SK-N-SH treated with all-trans-retinoic acid at 6 μM for 48 hours (cell line): Measurements from ENCODE around the gene SSBP2.
A peak's percentile ranks its signal among the peaks of the same experiment; 100 is the strongest.

Experiments
- ATAC-seq: fragments of 200-7000 bp; cut with Tn5 transposase; 3 replicates; pipeline ENCODE4 v1.9.1; 2020; ENCODE audit warnings: mild to moderate bottlenecking, moderate library complexity
- ARNTL ChIP-seq: fragments of 450-650 bp; formaldehyde crosslinking; IDR thresholded peaks from 2 replicates; pipeline ENCODE4 v1.5.0; 2020; ENCODE audit warnings: low read depth, mild to moderate bottlenecking, moderate library complexity, borderline replicate concordance
- BACH2 ChIP-seq: fragments of 250-450 bp; sonication (Bioruptor Pico); IDR thresholded peaks from 2 replicates; pipeline ENCODE4 v1.9.0; 2021; ENCODE audit warnings: mild to moderate bottlenecking, borderline replicate concordance
- CREB5 ChIP-seq: fragments of 250-450 bp; sonication (Bioruptor Pico); IDR thresholded peaks from 2 replicates; pipeline ENCODE4 v1.5.1; 2020; ENCODE audit warnings: low read depth, mild to moderate bottlenecking, moderate library complexity
- CSRNP3 ChIP-seq: fragments of 250-450 bp; sonication (Bioruptor Pico); IDR thresholded peaks from 2 replicates; pipeline ENCODE4 v1.5.1; 2021; ENCODE audit warnings: mild to moderate bottlenecking, moderate library complexity
- ESRRG ChIP-seq: fragments of 250-450 bp; sonication (Bioruptor Pico); IDR thresholded peaks from 2 replicates; pipeline ENCODE4 v1.6.1; 2021; ENCODE audit warnings: mild to moderate bottlenecking
- GLIS3 ChIP-seq: fragments of 250-450 bp; sonication (Bioruptor Pico); IDR thresholded peaks from 2 replicates; pipeline ENCODE4 v1.5.0; 2020; ENCODE audit warnings: mild to moderate bottlenecking, moderate library complexity
- ISL1 ChIP-seq: fragments of 250-450 bp; sonication (Bioruptor Pico); IDR thresholded peaks from 2 replicates; pipeline ENCODE4 v2.1.2; 2022; ENCODE audit warnings: mild to moderate bottlenecking, moderate library complexity
- OSR1 ChIP-seq: fragments of 250-450 bp; sonication (Bioruptor Pico); IDR thresholded peaks from 2 replicates; pipeline ENCODE4 v1.8.0; 2022; ENCODE audit warnings: moderate library complexity, mild to moderate bottlenecking, inconsistent platforms
- PATZ1 ChIP-seq: fragments of 250-450 bp; sonication (Bioruptor Pico); IDR thresholded peaks from 2 replicates; pipeline ENCODE4 v1.8.0; 2020; ENCODE audit warnings: mild to moderate bottlenecking, moderate library complexity, borderline replicate concordance
- POU6F1 ChIP-seq: fragments of 250-450 bp; sonication (Bioruptor Pico); IDR thresholded peaks from 2 replicates; pipeline ENCODE4 v1.8.0; 2021; ENCODE audit warnings: low read depth, mild to moderate bottlenecking, moderate library complexity, borderline replicate concordance
- PPARA ChIP-seq: fragments of 250-450 bp; sonication (Bioruptor Pico); IDR thresholded peaks from 2 replicates; pipeline ENCODE4 v1.5.0; 2020; ENCODE audit warnings: mild to moderate bottlenecking, borderline replicate concordance
- RARB ChIP-seq: fragments of 250-450 bp; sonication (Bioruptor Pico); IDR thresholded peaks from 2 replicates; pipeline ENCODE4 v1.8.0; 2021; ENCODE audit warnings: mild to moderate bottlenecking, moderate library complexity
- SNAI2 ChIP-seq: fragments of 250-450 bp; sonication (Bioruptor Pico); IDR thresholded peaks from 2 replicates; pipeline ENCODE4 v1.5.0; 2020; ENCODE audit warnings: mild to moderate bottlenecking, moderate library complexity
- TOX ChIP-seq: fragments of 250-450 bp; sonication (Bioruptor Pico); IDR thresholded peaks from 2 replicates; pipeline ENCODE4 v1.8.0; 2021; ENCODE audit warnings: mild to moderate bottlenecking, moderate library complexity, borderline replicate concordance
- ZC3H10 ChIP-seq: fragments of 250-450 bp; sonication (Bioruptor Pico); IDR thresholded peaks from 2 replicates; pipeline ENCODE4 v1.5.1; 2021; ENCODE audit warnings: mild to moderate bottlenecking, moderate library complexity
- ZFP3 ChIP-seq: fragments of 250-450 bp; sonication (Bioruptor Pico); IDR thresholded peaks from 2 replicates; pipeline ENCODE4 v1.5.0; 2020; ENCODE audit warnings: mild to moderate bottlenecking, moderate library complexity
- ZNF565 ChIP-seq: fragments of 450-650 bp; formaldehyde crosslinking; conservative IDR thresholded peaks from 2 replicates; pipeline ENCODE4 v1.5.0; 2020; ENCODE audit warnings: low read depth, mild to moderate bottlenecking, moderate library complexity
- ZNF70 ChIP-seq: fragments of 450-650 bp; formaldehyde crosslinking; IDR thresholded peaks from 2 replicates; pipeline ENCODE4 v1.5.0; 2020; ENCODE audit warnings: mild to moderate bottlenecking, moderate library complexity
- ZNF8 ChIP-seq: fragments of 450-650 bp; formaldehyde crosslinking; IDR thresholded peaks from 2 replicates; pipeline ENCODE4 v1.5.0; 2020; ENCODE audit warnings: mild to moderate bottlenecking, moderate library complexity

The SSBP2 gene

GRCh38 chr5:81397176-81397575, 353.7 kb downstream of the SSBP2 start:
- TF ChIP-seq ISL1 (CRISPR knock-in tag) (no peak), ZNF70 (CRISPR knock-in tag) (no peak)
- TF ChIP-seq, all 23 proteins: peak for 0
- peak; percentile 83 for ATAC-seq

- ATAC-seq: no peak
- TF ChIP-seq ZC3H10 (CRISPR knock-in tag): no peak
- no peak for TF ChIP-seq PATZ1 (CRISPR knock-in tag)
- no peak for TF ChIP-seq PPARA (CRISPR knock-in tag)
- no peak for TF ChIP-seq ZNF8
- TF ChIP-seq ISL1 (CRISPR knock-in tag): no peak
- no peak for TF ChIP-seq CREB5
- TF ChIP-seq TOX (CRISPR knock-in tag): no peak
- TF ChIP-seq ZFP3 (CRISPR knock-in tag): no peak
- TF ChIP-seq ESRRG (CRISPR knock-in tag): no peak
- no peak for TF ChIP-seq SNAI2 (CRISPR knock-in tag)
- no peak for TF ChIP-seq GLIS3 (CRISPR knock-in tag)
- TF ChIP-seq RARB (CRISPR knock-in tag): no peak
- TF ChIP-seq ZNF565 (CRISPR knock-in tag): no peak
- no peak for TF ChIP-seq ZNF70 (CRISPR knock-in tag)
- TF ChIP-seq CSRNP3: no peak
- TF ChIP-seq BACH2 (CRISPR knock-in tag): no peak
- no peak for TF ChIP-seq ARNTL (CRISPR knock-in tag)
Measured at GRCh38 chr5:81395262-81395661, 355.6 kb downstream of the SSBP2 start.

GRCh38 chr5:81393783-81394718, 356.8 kb downstream of the SSBP2 start, which contains the start of gene ACOT12:
TSS of gene ACOT12 (minus strand) at chr5:81394134. CDS start at chr5:81394114, 20 bp downstream.
- TF ChIP-seq ZNF70 (CRISPR knock-in tag) (no peak), ISL1 (CRISPR knock-in tag) (no peak), POU6F1 (no peak), OSR1 (CRISPR knock-in tag) (no peak), ZC3H10 (CRISPR knock-in tag) (no peak), GLIS3 (CRISPR knock-in tag) (no peak), CREB5 (no peak), SNAI2 (CRISPR knock-in tag) (no peak), CSRNP3 (no peak), PPARA (CRISPR knock-in tag) (no peak), RARB (CRISPR knock-in tag) (no peak)
- peak; percentile 56 for ATAC-seq
